ENCODE results near the gene ADAM19.

DNA sequence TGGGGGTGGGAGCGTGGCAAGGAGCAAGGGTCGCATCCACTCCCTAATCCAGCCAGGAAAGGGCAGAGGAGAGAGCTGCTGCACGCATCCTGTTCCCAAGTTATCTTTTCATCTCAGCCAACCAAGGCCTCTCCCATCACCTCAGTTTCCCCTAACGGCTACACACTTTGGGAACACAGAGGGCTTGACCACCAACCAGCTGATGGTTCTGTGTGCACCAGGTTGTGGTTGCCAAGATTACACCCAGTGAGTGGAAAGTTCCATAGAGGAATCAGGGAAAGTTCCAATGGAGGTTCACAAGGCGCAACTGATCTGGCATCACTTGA lies 53.9 kb downstream of the ADAM19 start:
- TF ChIP-seq, protein P1, sequence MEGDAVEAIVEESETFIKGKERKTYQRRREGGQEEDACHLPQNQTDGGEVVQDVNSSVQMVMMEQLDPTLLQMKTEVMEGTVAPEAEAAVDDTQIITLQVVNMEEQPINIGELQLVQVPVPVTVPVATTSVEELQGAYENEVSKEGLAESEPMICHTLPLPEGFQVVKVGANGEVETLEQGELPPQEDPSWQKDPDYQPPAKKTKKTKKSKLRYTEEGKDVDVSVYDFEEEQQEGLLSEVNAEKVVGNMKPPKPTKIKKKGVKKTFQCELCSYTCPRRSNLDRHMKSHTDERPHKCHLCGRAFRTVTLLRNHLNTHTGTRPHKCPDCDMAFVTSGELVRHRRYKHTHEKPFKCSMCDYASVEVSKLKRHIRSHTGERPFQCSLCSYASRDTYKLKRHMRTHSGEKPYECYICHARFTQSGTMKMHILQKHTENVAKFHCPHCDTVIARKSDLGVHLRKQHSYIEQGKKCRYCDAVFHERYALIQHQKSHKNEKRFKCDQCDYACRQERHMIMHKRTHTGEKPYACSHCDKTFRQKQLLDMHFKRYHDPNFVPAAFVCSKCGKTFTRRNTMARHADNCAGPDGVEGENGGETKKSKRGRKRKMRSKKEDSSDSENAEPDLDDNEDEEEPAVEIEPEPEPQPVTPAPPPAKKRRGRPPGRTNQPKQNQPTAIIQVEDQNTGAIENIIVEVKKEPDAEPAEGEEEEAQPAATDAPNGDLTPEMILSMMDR (IDR thresholded peaks at IDR 0.05) = no peak
- TF ChIP-seq, protein P2, sequence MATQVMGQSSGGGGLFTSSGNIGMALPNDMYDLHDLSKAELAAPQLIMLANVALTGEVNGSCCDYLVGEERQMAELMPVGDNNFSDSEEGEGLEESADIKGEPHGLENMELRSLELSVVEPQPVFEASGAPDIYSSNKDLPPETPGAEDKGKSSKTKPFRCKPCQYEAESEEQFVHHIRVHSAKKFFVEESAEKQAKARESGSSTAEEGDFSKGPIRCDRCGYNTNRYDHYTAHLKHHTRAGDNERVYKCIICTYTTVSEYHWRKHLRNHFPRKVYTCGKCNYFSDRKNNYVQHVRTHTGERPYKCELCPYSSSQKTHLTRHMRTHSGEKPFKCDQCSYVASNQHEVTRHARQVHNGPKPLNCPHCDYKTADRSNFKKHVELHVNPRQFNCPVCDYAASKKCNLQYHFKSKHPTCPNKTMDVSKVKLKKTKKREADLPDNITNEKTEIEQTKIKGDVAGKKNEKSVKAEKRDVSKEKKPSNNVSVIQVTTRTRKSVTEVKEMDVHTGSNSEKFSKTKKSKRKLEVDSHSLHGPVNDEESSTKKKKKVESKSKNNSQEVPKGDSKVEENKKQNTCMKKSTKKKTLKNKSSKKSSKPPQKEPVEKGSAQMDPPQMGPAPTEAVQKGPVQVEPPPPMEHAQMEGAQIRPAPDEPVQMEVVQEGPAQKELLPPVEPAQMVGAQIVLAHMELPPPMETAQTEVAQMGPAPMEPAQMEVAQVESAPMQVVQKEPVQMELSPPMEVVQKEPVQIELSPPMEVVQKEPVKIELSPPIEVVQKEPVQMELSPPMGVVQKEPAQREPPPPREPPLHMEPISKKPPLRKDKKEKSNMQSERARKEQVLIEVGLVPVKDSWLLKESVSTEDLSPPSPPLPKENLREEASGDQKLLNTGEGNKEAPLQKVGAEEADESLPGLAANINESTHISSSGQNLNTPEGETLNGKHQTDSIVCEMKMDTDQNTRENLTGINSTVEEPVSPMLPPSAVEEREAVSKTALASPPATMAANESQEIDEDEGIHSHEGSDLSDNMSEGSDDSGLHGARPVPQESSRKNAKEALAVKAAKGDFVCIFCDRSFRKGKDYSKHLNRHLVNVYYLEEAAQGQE (IDR thresholded peaks at IDR 0.05; ENCODE audit: insufficient read depth in 1 of 2, low read depth in 2 of 2, low read length in 1 of 2) = no peak
- no peak for TF ChIP-seq SIN3A (IDR thresholded peaks at IDR 0.05; ENCODE audit: borderline replicate concordance, insufficient read depth, low read depth, low read length)

Measured in Panc1 (cell line).